ENCODE data around the gene CCDC188.
"Not testable (repeated sequence)": the region's sequence is repeated elsewhere in the genome, so short reads cannot be mapped to it uniquely, and the experiment has no call there.

The CCDC188 gene

GRCh38 chr22:20169253-20169822, 18.5 kb upstream of the CCDC188 start:
- DNase-seq, result no peak

GRCh38 chr22:20167643-20168322, 16.9 kb upstream of the CCDC188 start:
- no peak for DNase-seq

GRCh38 chr22:20166703-20167102, 15.8 kb upstream of the CCDC188 start:
- DNase-seq, result no peak

GRCh38 chr22:20165913-20166312, 15.1 kb upstream of the CCDC188 start:
- DNase-seq, result no peak

GRCh38 chr22:20165421-20165820, 14.6 kb upstream of the CCDC188 start:
- DNase-seq, result no peak

- DNase-seq, result no peak
These were observed 14.0 kb upstream of the CCDC188 start for GRCh38 chr22:20164863-20165262.

- no peak for DNase-seq
These were observed 9.2 kb upstream of the CCDC188 start for GRCh38 chr22:20160041-20160440.

- not testable (repeated sequence) for DNase-seq
These were observed 8.7 kb upstream of the CCDC188 start for GRCh38 chr22:20159531-20159930.

GRCh38 chr22:20159076-20159475, 8.2 kb upstream of the CCDC188 start:
- DNase-seq, result no peak

GRCh38 chr22:20158391-20159036, 7.7 kb upstream of the CCDC188 start:
- no peak for DNase-seq

- DNase-seq, result no peak
These were observed 6.8 kb upstream of the CCDC188 start for GRCh38 chr22:20157430-20158183.

- DNase-seq, result peak; percentile 93
These were observed 6.0 kb upstream of the CCDC188 start for GRCh38 chr22:20156611-20157429.

- no peak for DNase-seq
These were observed 5.2 kb upstream of the CCDC188 start for GRCh38 chr22:20156042-20156389.

GRCh38 chr22:20155330-20156041, 4.6 kb upstream of the CCDC188 start:
- no peak for DNase-seq

- no peak for DNase-seq
These were observed 3.8 kb upstream of the CCDC188 start for GRCh38 chr22:20154602-20155187.

- DNase-seq, result no peak
These were observed 3.1 kb upstream of the CCDC188 start for GRCh38 chr22:20153945-20154344.

GRCh38 chr22:20152464-20152890, 1.6 kb upstream of the CCDC188 start:
- no peak for DNase-seq

GRCh38 chr22:20151276-20151588, 377 bp upstream of the CCDC188 start:
- DNase-seq, result no peak

GRCh38 chr22:20149257-20150250, 1.3 kb downstream of the CCDC188 start:
- no peak for DNase-seq

GRCh38 chr22:20148414-20148813, 2.4 kb downstream of the CCDC188 start:
- no peak for DNase-seq

Measured in OCI-M1 (cell line).